AG04450 (cell line): Measurements from ENCODE around the gene PUM2. TPM values are rescaled to one million over a fixed set of nuclear protein-coding genes. Genes with fewer than 3 reads are reported as not detected.

Experiments
- CTCF ChIA-PET: fragments of 300-600, 350-600 bp; formaldehyde crosslinking; extraction: SDS; loops from one replicate; lab custom pipeline; 2022; ENCODE audit warnings: antibody characterized with exemption, inconsistent platforms; lab: Charles Lee
- POLR2A ChIA-PET: fragments of 350-600 bp; formaldehyde crosslinking; extraction: SDS; loops from one replicate; lab custom pipeline; 2021; ENCODE audit warnings: antibody characterized with exemption, inconsistent platforms; lab: Yijun Ruan, JAX
- DNase-seq: peaks from one replicate; pipeline ENCODE4 v3.0.0-alpha.2; 2011; ENCODE audit warnings: low read depth, low spot score
- H3K27ac ChIP-seq: one replicate; pipeline ENCODE4 v1.5.1; 2012; ENCODE audit warnings: low read depth, low read length, control low read depth
- H3K27me3 ChIP-seq: one replicate; pipeline ENCODE4 v1.6.0; 2012; ENCODE audit warnings: low read length; ENCODE audit not compliant: control insufficient read depth, insufficient read depth
- H3K4me3 ChIP-seq: 2 replicates; pipeline ENCODE4 v1.5.1; 2011; ENCODE audit warnings: mild to moderate bottlenecking, low read depth, low read length, control low read depth
- H3K9me3 ChIP-seq: 2 replicates; pipeline ENCODE4 v1.5.1; 2012; ENCODE audit warnings: low read length; ENCODE audit not compliant: control insufficient read depth, insufficient read depth
- polyA plus RNA-seq: library from polyadenylated mRNA; depleted of rRNA; stranded (reverse); fragments of >200 nt; gene quantifications from 2 replicates; pipeline ENCODE4 v1.2.3, GENCODE V29; 2011
- TF ChIP-seq, protein P1 (sequence below): IDR thresholded peaks from 2 replicates; pipeline ENCODE4 v1.5.1; 2011; ENCODE audit warnings: low read depth, low read length, control low read depth, inconsistent platforms

Gene PUM2
- polyA plus RNA-seq, 1 experiment: 53.7 TPM

DNA sequence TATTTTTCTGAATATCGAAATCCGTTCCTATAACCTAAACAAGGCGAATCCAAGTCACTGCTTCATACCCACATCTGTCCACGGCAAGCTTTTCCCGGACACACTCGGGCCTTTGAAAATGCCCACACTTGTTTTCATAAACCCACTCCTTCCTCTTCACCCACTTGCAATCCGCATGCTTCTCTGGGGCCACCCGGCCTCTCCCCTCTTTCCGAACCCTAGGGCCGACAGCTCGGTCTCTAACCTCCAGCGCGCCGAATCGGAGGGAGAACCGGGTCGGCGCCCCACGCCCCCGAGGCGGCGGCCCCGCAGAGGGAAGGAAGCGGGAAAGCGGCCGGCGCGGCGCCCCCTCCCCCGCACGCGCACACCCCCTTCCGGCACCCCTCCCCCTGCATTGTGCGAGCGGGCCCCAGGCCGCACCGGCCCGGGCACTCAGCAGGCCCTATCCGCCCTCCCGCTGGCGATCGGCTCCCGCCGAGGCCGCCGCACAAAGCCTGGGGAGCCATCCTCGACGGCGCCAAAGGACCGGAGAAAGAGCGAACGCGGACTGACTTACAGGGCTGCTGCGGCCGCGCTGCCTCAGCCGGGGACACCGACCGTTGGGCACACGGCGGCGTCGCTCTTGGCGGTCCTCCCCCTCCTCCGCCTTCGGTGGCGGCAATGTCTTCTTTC lies 467 bp downstream of the PUM2 start:
- no peak for DNase-seq
- Histone ChIP-seq H3K4me3 (peak overlapping the region; percentile 81), H3K9me3 (no peaks in the 10 kb centered on the region), H3K27ac (peak overlapping the region; percentile 68), H3K27me3 (no peaks in the 10 kb centered on the region)
- ChIA-PET CTCF (interaction anchor here (0.6 to 4.2 kb wide), 4 partner anchors 24 to 286 kb away, joined by 3 to 41 read pairs (median 3); no protein-coding TSS in a partner anchor), POLR2A (interaction anchor here (1.9 kb wide), 1 partner anchor 97 kb away, joined by 7 read pairs; the partner anchor contains the start of gene RHOB)
- TF ChIP-seq, protein P1, sequence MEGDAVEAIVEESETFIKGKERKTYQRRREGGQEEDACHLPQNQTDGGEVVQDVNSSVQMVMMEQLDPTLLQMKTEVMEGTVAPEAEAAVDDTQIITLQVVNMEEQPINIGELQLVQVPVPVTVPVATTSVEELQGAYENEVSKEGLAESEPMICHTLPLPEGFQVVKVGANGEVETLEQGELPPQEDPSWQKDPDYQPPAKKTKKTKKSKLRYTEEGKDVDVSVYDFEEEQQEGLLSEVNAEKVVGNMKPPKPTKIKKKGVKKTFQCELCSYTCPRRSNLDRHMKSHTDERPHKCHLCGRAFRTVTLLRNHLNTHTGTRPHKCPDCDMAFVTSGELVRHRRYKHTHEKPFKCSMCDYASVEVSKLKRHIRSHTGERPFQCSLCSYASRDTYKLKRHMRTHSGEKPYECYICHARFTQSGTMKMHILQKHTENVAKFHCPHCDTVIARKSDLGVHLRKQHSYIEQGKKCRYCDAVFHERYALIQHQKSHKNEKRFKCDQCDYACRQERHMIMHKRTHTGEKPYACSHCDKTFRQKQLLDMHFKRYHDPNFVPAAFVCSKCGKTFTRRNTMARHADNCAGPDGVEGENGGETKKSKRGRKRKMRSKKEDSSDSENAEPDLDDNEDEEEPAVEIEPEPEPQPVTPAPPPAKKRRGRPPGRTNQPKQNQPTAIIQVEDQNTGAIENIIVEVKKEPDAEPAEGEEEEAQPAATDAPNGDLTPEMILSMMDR: no peak

DNA sequence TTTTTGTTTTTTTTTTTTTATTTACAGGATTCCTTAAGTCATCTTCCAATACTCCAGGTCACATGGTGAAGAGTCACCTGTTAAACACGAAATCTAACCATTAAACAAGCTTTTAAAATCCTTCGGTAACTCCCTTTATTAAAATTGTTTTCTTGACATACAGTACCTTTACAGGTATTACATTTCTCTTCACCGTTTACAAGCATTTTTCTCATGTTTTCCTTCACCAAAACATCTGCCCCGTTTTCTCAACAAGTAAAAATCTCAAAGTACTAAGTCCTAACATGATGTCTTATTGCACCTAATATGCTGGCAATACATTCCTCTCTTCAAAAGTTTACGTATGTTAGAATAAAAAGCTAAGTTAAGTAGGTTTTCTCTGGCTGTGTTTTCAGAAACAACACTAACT lies 1.1 kb downstream of the PUM2 start:
- Histone ChIP-seq H3K4me3 (peak overlapping the region; percentile 81), H3K27ac (no peak overlapping the region), H3K27me3 (no peaks in the 10 kb centered on the region), H3K9me3 (no peaks in the 10 kb centered on the region)
- DNase-seq: no peak
- CTCF ChIA-PET: interaction anchor here (0.6 to 4.2 kb wide), 4 partner anchors 23 to 287 kb away, joined by 3 to 41 read pairs (median 3); no protein-coding TSS in a partner anchor
- POLR2A ChIA-PET: interaction anchor here (0.7 to 1.9 kb wide), 2 partner anchors 97 to 287 kb away, joined by 3 to 7 read pairs; partner anchors contain the start of gene RHOB
- TF ChIP-seq, protein P1: no peak

DNA sequence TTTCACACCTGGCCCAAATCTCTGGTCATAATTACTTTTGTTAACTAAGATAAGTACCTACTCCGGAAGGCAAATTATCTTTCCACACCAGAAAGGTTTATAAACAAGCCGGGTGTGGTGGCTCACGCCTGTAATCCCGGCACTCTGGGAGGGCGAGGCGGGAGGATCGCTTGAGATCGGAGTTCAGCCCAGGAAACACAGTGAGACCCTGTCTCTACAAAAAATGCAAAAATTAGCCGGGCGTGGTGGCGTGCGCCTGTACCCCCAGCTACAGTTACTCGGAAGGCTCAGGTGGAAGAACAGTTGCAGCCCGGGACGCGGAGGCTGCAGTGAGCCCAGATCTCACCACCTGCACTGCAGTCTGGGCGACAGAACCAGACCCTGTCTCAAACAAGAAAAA lies 2.1 kb downstream of the PUM2 start:
- Histone ChIP-seq H3K27ac (no peak overlapping the region), H3K9me3 (no peaks in the 10 kb centered on the region), H3K27me3 (no peaks in the 10 kb centered on the region), H3K4me3 (peak overlapping the region; percentile 81)
- no peak for DNase-seq
- POLR2A ChIA-PET: interaction anchor here (0.7 to 1.9 kb wide), 2 partner anchors 98 to 286 kb away, joined by 3 to 7 read pairs; partner anchors contain the start of gene RHOB
- CTCF ChIA-PET: interaction anchor here (4.2 kb wide), 1 partner anchor 22 kb away, joined by 41 read pairs; no protein-coding TSS in a partner anchor
- TF ChIP-seq, protein P1: no peak

DNA sequence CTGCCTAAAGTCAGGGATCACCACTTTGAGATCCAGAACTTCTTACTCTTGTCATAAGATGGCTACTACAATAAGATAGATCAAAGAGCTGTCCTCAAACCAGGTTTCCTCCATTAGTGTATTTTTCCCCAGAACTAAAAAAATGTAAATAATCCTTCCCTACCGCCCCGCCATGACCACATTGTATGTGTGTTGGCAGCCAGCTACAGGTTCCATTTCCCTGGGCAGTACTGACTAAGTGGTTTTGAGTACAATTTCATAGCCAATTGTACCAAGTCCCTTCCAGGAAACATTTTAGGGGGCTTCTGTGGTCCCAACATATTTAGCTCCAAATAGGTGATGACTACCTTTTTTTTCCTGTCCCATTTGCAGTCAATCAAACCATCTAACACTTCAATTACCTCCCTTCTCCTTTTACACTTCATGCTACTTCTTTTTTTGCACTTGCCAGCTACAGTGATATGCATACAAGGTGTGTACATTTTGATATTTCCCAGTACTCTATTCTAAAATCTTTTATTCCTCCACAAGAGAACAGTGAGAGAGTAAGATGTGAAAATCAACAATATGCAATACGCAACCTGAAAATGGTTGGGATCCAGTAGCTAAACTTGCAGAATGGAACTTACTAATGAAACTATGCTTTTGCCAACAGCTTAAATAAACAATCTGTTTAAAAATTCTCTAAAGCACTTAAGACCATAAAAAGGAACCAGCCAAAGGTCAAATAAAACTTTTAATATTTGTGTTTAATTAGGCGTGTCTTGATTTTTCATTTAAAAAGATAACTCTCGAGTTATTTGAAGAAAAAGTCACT lies 3.9 kb downstream of the PUM2 start:
- H3K4me3 ChIP-seq: no peak overlapping the region
- DNase-seq: no peak
- ChIA-PET CTCF (interaction anchor here (0.7 to 4.2 kb wide), 7 partner anchors 15 to 332 kb away, joined by 3 to 41 read pairs (median 5); no protein-coding TSS in a partner anchor), POLR2A (interaction anchor here (0.6 to 0.7 kb wide), 2 partner anchors 17 to 100 kb away, joined by 3 read pairs; partner anchors contain the start of gene RHOB)
- TF ChIP-seq, protein P1: no peak
- H3K9me3 ChIP-seq: no peaks in the 10 kb centered on the region
- no peak overlapping the region for H3K27ac ChIP-seq
- H3K27me3 ChIP-seq: no peaks in the 10 kb centered on the region
